ENCODE measurements around the gene CEPT1.
A peak's percentile ranks its signal among the peaks of the same experiment; 100 is the strongest.

The CEPT1 gene

DNA sequence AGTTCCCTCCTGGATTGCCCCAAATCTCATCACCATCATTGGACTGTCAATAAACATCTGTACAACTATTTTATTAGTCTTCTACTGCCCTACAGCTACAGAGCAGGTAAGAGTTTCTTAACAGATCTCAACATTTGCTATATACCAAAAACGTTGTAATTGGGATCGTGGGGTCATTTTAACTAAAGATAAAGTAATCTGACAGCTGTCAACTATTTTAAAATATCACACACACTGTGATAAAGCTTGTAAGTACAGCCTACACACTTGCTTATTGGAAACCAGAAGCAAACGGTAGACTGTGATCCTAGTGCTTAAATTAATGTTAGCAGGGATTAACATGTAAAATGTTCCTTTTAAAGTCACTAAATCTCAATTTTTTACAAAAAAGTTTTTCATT is 7.9 kb downstream of the CEPT1 start:
- DNase-seq, result no peak

DNA sequence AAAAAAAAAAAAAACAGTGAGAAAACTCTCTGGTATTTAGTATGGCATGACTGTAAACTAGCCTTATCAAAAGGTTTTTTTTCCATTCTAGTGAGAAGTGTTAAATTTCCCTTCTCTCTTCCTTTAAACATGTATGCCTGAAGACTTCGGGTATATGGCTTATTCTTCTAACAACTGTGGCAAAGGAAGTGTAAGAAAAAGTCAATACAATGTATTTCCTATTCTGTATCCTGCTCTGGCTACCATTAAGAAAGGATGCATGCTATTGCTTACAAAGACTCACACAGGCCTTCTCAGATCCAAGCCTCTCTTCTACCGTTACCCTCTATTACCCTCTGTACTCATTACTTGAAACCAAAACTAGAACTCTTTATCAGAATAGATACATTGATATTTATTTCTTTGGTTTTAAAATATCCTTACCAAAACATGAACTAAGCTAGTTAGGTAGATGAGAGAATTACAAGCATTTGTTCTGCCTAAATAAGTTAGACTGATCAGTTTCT is 8.4 kb downstream of the CEPT1 start:
- DNase-seq, result no peak

DNA sequence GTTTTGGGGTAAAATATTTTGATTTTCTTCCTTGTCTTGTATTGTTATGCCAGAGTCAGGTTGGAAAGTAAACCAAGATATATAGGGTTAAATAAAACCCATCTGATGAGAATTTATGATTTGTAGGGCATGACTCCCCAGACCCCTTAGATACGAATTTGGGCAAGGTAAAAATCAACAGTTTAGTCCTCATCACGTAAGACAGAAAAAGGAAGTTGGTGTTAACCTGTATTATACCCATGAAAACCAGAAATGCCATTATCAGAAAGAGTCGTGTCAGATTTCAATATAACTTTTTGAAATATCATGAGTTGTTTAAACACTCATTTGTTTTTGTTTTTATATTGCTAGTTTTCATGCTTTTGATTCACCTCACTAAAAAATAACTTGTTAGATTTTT is 11.8 kb downstream of the CEPT1 start:
- DNase-seq, result no peak

DNA sequence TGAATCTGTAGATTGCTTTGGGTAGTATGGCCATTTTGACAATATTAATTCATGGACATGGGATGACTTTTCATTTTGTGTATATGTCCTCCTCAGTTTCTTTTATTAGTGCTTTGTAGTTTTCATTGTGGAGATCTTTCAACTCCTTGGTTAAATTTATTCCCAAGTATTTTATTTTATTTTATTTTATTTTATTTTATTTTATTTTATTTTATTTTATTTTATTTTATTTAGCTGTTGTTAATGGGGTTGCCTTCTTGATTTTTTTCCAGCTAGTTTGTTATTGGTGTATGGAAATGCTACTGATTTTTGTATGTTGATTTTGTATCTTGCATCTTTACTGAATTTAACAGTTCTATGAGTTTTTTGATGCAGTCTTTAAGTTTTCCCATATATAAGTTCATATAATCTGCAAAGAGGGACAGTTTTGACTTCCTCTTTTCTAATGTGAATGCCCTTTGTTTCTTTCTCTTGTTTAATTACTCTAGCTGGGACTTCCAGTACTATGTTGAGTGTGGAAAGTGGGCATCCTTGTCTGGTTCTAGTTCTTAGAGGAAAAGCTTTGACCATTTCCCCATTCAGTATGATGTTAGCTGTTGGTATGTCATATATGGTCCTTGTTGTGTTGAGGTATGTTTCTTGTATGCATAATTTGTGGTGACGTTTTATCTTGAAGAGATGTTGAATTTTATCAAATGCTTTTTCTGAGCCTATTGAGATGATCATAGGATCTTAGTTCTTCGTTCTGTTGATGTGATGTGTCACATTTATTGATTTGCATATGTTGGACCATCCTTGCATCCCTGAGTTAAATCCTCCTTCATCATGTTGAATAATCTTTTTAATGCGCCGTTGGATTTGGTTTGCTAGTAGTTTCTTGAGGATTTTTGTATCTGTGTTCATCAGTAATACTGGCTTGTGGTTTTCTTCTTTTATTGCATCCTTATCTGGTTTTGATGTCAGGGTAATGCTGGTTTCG is 14.3 kb downstream of the CEPT1 start:
- DNase-seq, result peak in 1 of 2 experiments; percentile 24

GRCh38 chr1:111157431-111157830 is 17.4 kb downstream of the CEPT1 start:
- no peak for DNase-seq

DNA sequence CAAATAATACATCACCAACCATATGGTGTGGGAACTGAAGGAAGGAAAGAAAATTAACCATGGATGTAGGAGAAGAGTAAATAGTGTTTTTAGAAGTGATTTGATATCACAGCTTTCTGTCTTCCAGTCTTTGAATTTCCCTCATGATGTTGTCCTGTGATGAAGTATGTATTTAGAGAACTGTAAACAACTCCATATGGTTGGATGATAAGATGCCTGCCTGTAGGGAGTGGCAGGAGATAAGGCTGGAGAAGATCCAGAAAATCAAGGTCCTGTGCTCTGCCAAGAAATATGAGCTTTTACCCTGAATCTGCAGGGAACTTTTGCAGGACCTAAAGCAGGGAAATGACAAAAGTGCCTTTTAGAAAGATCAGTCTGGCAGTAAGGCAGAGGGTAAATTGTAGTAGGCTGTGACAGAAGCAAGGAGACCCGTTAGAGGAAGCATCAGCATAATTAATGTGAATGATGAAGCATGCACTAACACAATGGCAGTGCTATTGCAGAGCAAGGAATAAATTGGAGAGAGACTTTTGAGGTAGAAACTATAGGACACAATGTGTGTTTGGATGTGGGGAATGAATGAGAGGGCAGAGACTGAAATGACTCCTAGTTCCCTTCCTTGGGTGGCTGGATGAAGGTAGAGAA is 21.9 kb downstream of the CEPT1 start:
- no peak for DNase-seq

DNA sequence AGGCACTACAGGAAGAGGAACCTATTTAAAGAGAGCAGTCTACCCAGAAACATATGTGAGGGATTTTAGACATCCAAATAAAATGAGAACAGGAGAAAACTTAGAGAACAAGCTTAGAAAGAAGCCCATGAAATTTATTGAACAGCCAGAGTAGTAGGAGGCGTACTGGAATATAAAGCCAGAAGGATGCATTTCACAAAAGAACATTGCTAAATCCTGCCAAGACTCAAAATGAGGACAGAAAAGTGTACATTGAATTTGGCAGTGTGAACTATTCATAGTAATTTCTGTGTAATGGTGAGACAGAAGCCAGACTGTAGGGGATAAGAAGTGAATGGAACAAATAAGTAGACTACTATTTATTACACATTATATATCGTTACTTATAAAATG is 22.5 kb downstream of the CEPT1 start:
- no peak for DNase-seq

DNA sequence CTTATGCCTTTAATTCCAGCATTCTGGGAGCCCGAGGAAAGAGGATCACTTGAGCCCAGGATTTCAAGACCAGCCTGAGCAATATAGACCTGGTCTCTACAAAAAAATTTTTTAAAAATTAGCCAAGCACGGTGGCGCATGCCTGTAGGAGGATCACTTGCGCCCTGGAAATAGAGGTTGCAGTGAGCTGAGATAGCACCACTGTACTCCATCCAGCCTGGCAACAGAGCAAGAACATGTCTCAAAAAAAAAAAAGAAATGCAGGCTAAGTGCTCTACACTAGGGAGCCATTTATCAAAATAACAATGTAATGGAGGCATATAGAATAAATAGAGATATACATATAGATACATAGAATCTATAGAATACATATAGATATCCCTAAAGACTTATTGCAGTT is 23.3 kb downstream of the CEPT1 start:
- DNase-seq, result no peak

DNA sequence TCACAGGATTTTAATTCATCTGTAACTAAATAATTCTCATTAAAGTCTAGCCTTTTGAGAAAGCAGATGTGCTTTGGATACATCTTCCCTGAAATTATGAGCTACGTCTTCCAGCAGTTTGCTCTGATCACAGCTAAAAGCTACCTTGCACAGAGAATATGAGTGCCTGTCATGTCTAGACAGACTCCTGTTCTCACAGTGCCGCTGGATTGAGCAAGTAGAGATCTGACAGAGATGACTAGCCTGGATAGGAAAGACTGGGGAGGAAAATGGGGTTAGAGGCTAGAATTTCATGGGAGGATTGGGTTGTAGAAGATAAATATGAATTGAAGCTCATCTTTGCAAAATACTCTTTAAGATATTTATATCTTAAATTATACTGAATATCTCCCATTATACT is 24.1 kb downstream of the CEPT1 start:
- DNase-seq, result no peak

DNA sequence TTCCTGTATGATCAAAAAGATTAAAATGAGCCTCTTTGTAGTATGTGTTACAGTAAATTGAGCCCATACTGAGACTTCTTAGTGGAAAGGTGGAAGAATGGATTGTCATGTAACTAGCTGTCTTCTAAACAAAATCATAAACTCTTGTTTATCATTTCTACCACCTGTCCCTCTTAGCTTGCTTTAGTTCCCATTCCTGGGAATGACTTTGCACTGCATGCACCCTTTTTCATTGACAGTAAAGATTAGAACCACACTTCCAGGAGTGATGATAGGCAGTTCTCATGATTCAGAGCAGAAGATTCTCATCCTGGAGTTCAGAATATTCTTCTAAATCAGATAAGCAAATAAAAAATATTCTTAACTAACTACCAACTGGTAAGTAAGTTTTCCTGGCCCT is 32.4 kb downstream of the CEPT1 start:
- no peak for DNase-seq

DNA sequence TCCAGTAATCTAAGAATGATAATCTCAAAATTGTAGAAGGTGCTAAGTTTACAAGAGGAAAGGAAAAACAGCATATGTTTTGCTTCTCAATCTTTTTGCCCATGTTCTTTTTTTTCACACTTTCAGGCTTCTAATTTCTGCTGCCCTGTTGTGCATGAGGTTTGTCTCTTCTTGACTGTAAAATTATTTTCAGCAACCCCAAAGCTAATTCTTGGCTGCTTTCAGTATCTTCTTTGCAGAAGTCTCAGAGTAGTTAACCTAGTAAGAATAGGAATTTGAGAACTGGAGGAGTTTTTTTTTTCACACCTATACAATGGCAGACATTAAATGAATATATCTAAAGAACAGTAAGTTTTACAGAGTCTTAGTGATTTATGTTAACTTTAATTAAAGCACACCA is 34.0 kb downstream of the CEPT1 start:
- no peak for DNase-seq

GRCh38 chr1:111175349-111175748 is 35.3 kb downstream of the CEPT1 start:
- no peak for DNase-seq

GRCh38 chr1:111176678-111177077 is 36.7 kb downstream of the CEPT1 start:
- no peak for DNase-seq

GRCh38 chr1:111179968-111180533 is 40.0 kb downstream of the CEPT1 start:
- no peak for DNase-seq

- DNase-seq, result no peak
These were observed 42.0 kb downstream of the CEPT1 start for GRCh38 chr1:111182052-111182451.

GRCh38 chr1:111183308-111184069 is 43.5 kb downstream of the CEPT1 start:
- DNase-seq, result no peak

GRCh38 chr1:111184663-111185062 is 44.6 kb downstream of the CEPT1 start:
- DNase-seq, result peak; percentile 42 to 52

GRCh38 chr1:111190931-111191451 is 51.0 kb downstream of the CEPT1 start:
- DNase-seq, result no peak

DNA sequence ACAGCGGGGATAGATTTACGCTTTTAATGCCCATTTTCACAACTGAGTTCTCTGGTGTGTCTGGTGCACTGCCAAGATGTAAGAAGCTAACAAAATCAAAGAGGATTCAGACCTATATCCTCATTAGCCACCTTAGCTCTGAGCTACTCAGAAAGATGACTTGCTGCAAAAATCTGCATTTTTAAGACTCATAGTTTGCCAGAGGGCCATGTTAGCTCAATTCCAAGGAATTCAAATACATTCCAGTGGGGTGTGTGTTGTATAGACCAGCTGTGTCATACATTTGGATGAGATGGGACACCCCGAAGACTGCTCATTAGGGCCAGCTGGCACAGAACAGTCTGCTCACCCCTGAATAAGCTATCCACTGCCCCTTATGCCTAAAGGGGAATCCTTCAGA is 51.5 kb downstream of the CEPT1 start:
- no peak for DNase-seq

GRCh38 chr1:111192074-111192473 is 52.1 kb downstream of the CEPT1 start:
- no peak for DNase-seq

GRCh38 chr1:111192658-111193519 is 52.9 kb downstream of the CEPT1 start:
- no peak for DNase-seq

All from AML-193 (cell line).